HCT116 (cell line): ENCODE data around the gene FIP1L1. TPM values are rescaled to one million over a fixed set of nuclear protein-coding genes. Genes with fewer than 3 reads are reported as not detected.

ENCODE experiments used
- ATAC-seq: fragments of 200-7000 bp; cut with Tn5 transposase; 2 replicates; pipeline ENCODE4 v1.9.1; 2020; ENCODE audit warnings: mild to moderate bottlenecking, moderate library complexity
- BruUV-seq: library from RNA; stranded (reverse); fragments of 400-500 nt; replicated peaks from 2 replicates; lab custom pipeline; 2021; lab: Mats Ljungman, UMichigan
- CTCF ChIA-PET: fragments of 300-600 bp; sonication (Branson Sonifier 250); formaldehyde crosslinking; loops from one replicate; lab custom pipeline; 2021; ENCODE audit warnings: antibody characterized with exemption; lab: Charles Lee
- POLR2A ChIA-PET: fragments of 300-600, 350-600 bp; sonication (Branson Sonifier 250); formaldehyde crosslinking; loops from one replicate; lab custom pipeline; 2021; ENCODE audit warnings: antibody characterized with exemption; lab: Charles Lee
- RAD21 ChIA-PET, 2 experiments: fragments of 300-600 bp; sonication (Branson Sonifier 250); formaldehyde crosslinking; loops; one replicate each; lab custom pipeline; 2023; ENCODE audit warnings: low total read pairs in 2 of 2; ENCODE audit not compliant: uncharacterized antibody in 2 of 2, unreplicated experiment in 2 of 2, low non-redundant PET in 1 of 2; lab: Charles Lee
- DNase-seq: peaks from one replicate; pipeline ENCODE4 v3.0.0-alpha.2; 2010; ENCODE audit warnings: low read depth, low spot score
- H2AFZ ChIP-seq: fragments of 200-600 bp; shearing (Covaris generic), sonication (generic); 2 replicates; pipeline ENCODE4 v1.6.1; 2017; ENCODE audit warnings: low read depth, mixed run types, mixed read lengths, antibody characterized with exemption, low read length; ENCODE audit not compliant: poor library complexity, severe bottlenecking
- H3K27ac ChIP-seq: 2 replicates; pipeline ENCODE4 v1.5.1; 2012; ENCODE audit warnings: low read depth, low read length
- H3K27me3 ChIP-seq: fragments of 200-600 bp; sonication (generic); 2 replicates; pipeline ENCODE4 v1.6.1; 2016; ENCODE audit warnings: mixed run types, low read length, mixed read lengths; ENCODE audit not compliant: insufficient read depth
- H3K36me3 ChIP-seq, 2 experiments: fragments of 200-500 bp in 1 of 2; fragments of 200-600 bp in 1 of 2; sonication (Bioruptor generic) in 1 of 2; sonication (generic) in 1 of 2; 2 replicates each; pipeline versions ENCODE4 v1.5.1 to v1.6.1; 2014 to 2016; ENCODE audit warnings: low read length in 2 of 2, inconsistent platforms in 1 of 2, mixed read lengths in 1 of 2, mixed run types in 1 of 2; ENCODE audit not compliant: insufficient read depth in 2 of 2, control insufficient read depth in 1 of 2
- H3K4me1 ChIP-seq, 2 experiments: fragments of 200-600 bp in 1 of 2; sonication (generic) in 1 of 2; 2 replicates each; pipeline versions ENCODE4 v1.5.1 to v1.6.1; 2012 to 2017; ENCODE audit warnings: low read length in 2 of 2, inconsistent platforms in 1 of 2, mild to moderate bottlenecking in 1 of 2, mixed read lengths in 1 of 2, mixed run types in 1 of 2, moderate library complexity in 1 of 2; ENCODE audit not compliant: insufficient read depth in 2 of 2, control insufficient read depth in 1 of 2
- H3K4me2 ChIP-seq: fragments of 200-600 bp; sonication (generic); 2 replicates; pipeline ENCODE4 v1.6.1; 2017; ENCODE audit warnings: mixed run types, low read length, mixed read lengths
- H3K4me3 ChIP-seq, 2 experiments: fragments of 200-600 bp in 1 of 2; sonication (generic) in 1 of 2; replicated peaks in 1 of 2; 2 replicates each; pipeline ENCODE4 v1.5.1; 2011 to 2016; ENCODE audit warnings: low read length in 2 of 2, control low read depth in 1 of 2, low read depth in 1 of 2, mild to moderate bottlenecking in 1 of 2, mixed read lengths in 1 of 2, mixed run types in 1 of 2
- H3K79me2 ChIP-seq: fragments of 200-600 bp; sonication (generic); 2 replicates; pipeline ENCODE4 v1.6.1; 2017; ENCODE audit warnings: mild to moderate bottlenecking, mixed run types, low read length, moderate library complexity, mixed read lengths; ENCODE audit not compliant: insufficient read depth
- H3K9ac ChIP-seq: fragments of 200-600 bp; sonication (generic); 2 replicates; pipeline ENCODE4 v1.6.1; 2016; ENCODE audit warnings: low read length, mixed read lengths
- H3K9me2 ChIP-seq: fragments of 200-600 bp; sonication (generic), shearing (Covaris generic); 2 replicates; pipeline ENCODE4 v1.6.1; 2017; ENCODE audit warnings: mixed run types, mild to moderate bottlenecking, moderate library complexity; ENCODE audit not compliant: insufficient read depth
- H3K9me3 ChIP-seq, 2 experiments: fragments of 200-500 bp in 1 of 2; fragments of 200-600 bp in 1 of 2; sonication (Bioruptor generic) in 1 of 2; sonication (generic) in 1 of 2; 2 replicates each; pipeline ENCODE4 v1.6.1; 2014 to 2017; ENCODE audit warnings: low read length in 2 of 2, mixed read lengths in 2 of 2, inconsistent platforms in 1 of 2, low read depth in 1 of 2, mild to moderate bottlenecking in 1 of 2, mixed run types in 1 of 2, moderate library complexity in 1 of 2; ENCODE audit not compliant: control insufficient read depth in 1 of 2, insufficient read depth in 1 of 2
- H4K20me1 ChIP-seq: fragments of 200-600 bp; sonication (generic), shearing (Covaris generic); 2 replicates; pipeline ENCODE4 v1.6.1; 2017; ENCODE audit warnings: mixed run types, mild to moderate bottlenecking, moderate library complexity; ENCODE audit not compliant: insufficient read depth
- ATF3 ChIP-seq: IDR thresholded peaks from 2 replicates; pipeline ENCODE4 v1.6.1; 2012
- CBX3 ChIP-seq: IDR thresholded peaks from 2 replicates; pipeline ENCODE4 v1.6.1; 2012; ENCODE audit warnings: low read depth
- CEBPB ChIP-seq: IDR thresholded peaks from 2 replicates; pipeline ENCODE4 v1.6.1; 2012; ENCODE audit warnings: low read depth
- ELF1 ChIP-seq: IDR thresholded peaks from 2 replicates; pipeline ENCODE4 v1.6.1; 2012; ENCODE audit warnings: low read depth, borderline replicate concordance
- EZH2phosphoT487 ChIP-seq: fragments of 200-600 bp; IDR thresholded peaks from 2 replicates; pipeline ENCODE4 v1.6.1; 2018; ENCODE audit warnings: antibody characterized with exemption, borderline replicate concordance
- MAX ChIP-seq: IDR thresholded peaks from 2 replicates; pipeline ENCODE4 v1.6.1; 2012
- RAD21 ChIP-seq: IDR thresholded peaks from 2 replicates; pipeline ENCODE4 v1.6.1; 2012; ENCODE audit warnings: low read depth, mild to moderate bottlenecking
- SRF ChIP-seq: IDR thresholded peaks from 2 replicates; pipeline ENCODE4 v1.6.1; 2012; ENCODE audit warnings: low read depth
- TCF7L2 ChIP-seq: IDR thresholded peaks from 2 replicates; pipeline ENCODE4 v1.7.0; 2011; ENCODE audit warnings: borderline replicate concordance, inconsistent platforms; ENCODE audit not compliant: insufficient read depth, insufficient read length; ENCODE audit errors: extremely low read depth
- ZFX ChIP-seq: fragments of 450-650 bp; IDR thresholded peaks from 2 replicates; pipeline ENCODE4 v1.6.1; 2017
- intact Hi-C: fragments of 100-400 bp; cut with micrococcal nuclease; formaldehyde crosslinking; loops from 2 replicates; pipeline ENCODE4 v1.10.0; 2022
- total RNA-seq: library from RNA; stranded (reverse); gene quantifications from one replicate; pipeline ENCODE4 v1.2.1, GENCODE V29; 2021; ENCODE audit not compliant: unreplicated experiment
- TF ChIP-seq, protein P1 (sequence below), 3 experiments: fragments of 200-600 bp in 1 of 3; sonication (generic) in 1 of 3; IDR thresholded peaks in 2 of 3; conservative IDR thresholded peaks in 1 of 3; 2 replicates each; pipeline ENCODE4 v1.5.1; 2012 to 2017; ENCODE audit warnings: low read depth in 2 of 3, low read length in 2 of 3, antibody characterized with exemption in 1 of 3, borderline replicate concordance in 1 of 3, control low read depth in 1 of 3, mild to moderate bottlenecking in 1 of 3, mixed read lengths in 1 of 3, mixed run types in 1 of 3, moderate library complexity in 1 of 3; ENCODE audit not compliant: insufficient read depth in 1 of 3

FIP1L1 gene
- total RNA-seq, 1 experiment from 2014 or later, result 63.6 TPM

DNA sequence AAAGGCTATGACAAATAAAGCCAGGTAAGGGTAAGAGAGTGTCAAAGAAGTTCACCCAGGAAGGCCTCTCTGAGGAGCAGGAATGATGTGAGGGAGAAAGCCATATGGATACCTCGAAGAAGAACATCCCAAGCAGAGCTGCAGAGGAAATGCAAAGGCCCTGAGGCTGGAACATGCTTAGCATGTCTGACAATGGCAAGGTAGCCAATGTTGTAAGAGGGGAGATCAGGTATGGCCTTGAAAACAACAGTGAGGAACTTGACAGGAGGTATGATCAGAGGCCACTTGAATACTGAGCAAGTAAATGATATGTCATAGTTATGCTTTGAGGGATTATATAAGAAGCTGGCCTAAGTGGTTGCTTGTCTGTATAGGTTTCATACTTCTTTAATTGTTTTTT is 15.3 kb upstream of the FIP1L1 start:
- Histone ChIP-seq H3K9me2 (no peaks in the 10 kb centered on the region), H3K9me3 (no peaks in the 10 kb centered on the region), H3K9ac (no peak overlapping the region), H3K36me3 (no peaks in the 10 kb centered on the region), H3K4me3 (no peak overlapping the region), H3K27ac (no peak overlapping the region), H3K27me3 (no peaks in the 10 kb centered on the region), H3K4me2 (no peak overlapping the region), H4K20me1 (0 out of 2 replicates have a peak, but pooled peaks cover 3% of the 10 kb centered on the region), H3K79me2 (peaks cover 81% of the 10 kb centered on the region), H3K4me1 (peaks cover 7 to 15% of the 10 kb centered on the region in 2 experiments; a peak in 2 of 4 replicates), H2AFZ (no peak overlapping the region)
- RAD21 ChIA-PET, result no interaction called here
- no TSS peak for BruUV-seq
- CTCF ChIA-PET, result no interaction called here
- intact Hi-C loops, result no loop called here
- ATAC-seq, result no peak
- POLR2A ChIA-PET, result no interaction called here
- no peak for DNase-seq
- no peak for TF ChIP-seq CBX3
- TF ChIP-seq RAD21, result no peak
- no peak for TF ChIP-seq SRF
- TF ChIP-seq EZH2phosphoT487, result no peak
- TF ChIP-seq, protein P1, sequence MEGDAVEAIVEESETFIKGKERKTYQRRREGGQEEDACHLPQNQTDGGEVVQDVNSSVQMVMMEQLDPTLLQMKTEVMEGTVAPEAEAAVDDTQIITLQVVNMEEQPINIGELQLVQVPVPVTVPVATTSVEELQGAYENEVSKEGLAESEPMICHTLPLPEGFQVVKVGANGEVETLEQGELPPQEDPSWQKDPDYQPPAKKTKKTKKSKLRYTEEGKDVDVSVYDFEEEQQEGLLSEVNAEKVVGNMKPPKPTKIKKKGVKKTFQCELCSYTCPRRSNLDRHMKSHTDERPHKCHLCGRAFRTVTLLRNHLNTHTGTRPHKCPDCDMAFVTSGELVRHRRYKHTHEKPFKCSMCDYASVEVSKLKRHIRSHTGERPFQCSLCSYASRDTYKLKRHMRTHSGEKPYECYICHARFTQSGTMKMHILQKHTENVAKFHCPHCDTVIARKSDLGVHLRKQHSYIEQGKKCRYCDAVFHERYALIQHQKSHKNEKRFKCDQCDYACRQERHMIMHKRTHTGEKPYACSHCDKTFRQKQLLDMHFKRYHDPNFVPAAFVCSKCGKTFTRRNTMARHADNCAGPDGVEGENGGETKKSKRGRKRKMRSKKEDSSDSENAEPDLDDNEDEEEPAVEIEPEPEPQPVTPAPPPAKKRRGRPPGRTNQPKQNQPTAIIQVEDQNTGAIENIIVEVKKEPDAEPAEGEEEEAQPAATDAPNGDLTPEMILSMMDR (IDR thresholded peaks at IDR 0.05 in 2 of 3, conservative IDR thresholded peaks at IDR 0.05 in 1 of 3; ENCODE audit: borderline replicate concordance in 1 of 3, insufficient read depth in 1 of 3, low read depth in 2 of 3, low read length in 2 of 3), result no peak
- no peak for TF ChIP-seq MAX
- TF ChIP-seq ATF3, result no peak
- no peak for TF ChIP-seq TCF7L2
- TF ChIP-seq ELF1, result no peak
- TF ChIP-seq CEBPB, result no peak
- no peak for TF ChIP-seq ZFX
